Stimulated activated CD4-positive, alpha-beta T cell treated with anti-CD3 and anti-CD28 coated beads, Interleukin-15, amount 100 ng/mL, for 48 hours (primary cell): ENCODE measurements around the gene IGIP.

Source experiments
- DNase-seq, 2 donors: peaks; one replicate each; pipeline ENCODE4 v3.0.0-alpha.2; 2020; ENCODE audit warnings: low read depth in 2 of 2

The IGIP gene

DNA sequence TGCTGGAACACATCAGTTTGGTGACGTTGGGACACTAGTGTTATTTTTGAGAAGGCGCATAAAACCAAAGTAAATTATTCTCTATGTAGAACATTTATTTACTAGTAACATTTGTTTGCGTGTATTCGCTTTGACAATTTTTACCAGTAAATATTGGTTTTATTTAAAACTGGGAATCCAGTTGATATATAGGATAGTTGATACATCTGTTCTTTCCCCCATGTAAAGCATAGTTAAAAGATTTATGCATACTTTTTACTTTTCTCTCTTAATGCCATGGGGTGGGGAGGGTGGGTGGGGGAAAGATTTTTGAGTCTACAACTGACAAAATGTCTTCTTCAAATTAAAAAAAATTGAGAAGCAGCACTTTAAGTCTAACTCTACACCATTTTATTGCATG, at the start of gene IGIP:
Gene IGIP, plus strand, starts transcription at position 301 of the 400 bp plus-strand sequence. CDS start 2,540 bp downstream, outside the sequence.
- DNase-seq: no peak

DNA sequence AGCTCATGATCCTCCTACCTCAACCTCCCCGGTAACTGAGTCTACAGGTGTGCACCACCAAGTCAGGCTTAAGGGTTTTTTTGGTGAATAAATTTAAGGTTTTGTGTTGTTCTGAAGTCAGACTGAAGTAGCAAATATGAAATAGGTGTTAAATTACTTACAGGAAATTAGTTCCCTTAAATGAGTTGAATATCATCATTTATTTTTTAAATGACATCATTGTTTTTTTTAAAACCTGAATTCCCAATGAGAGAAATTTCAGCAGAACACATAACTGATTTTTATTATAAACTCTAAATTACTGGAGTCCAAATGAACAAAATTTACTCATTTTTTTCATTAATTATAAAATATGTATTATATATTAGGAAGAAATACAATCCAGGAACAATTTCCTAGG, 49.6 kb upstream of the IGIP start:
- no peak for DNase-seq

DNA sequence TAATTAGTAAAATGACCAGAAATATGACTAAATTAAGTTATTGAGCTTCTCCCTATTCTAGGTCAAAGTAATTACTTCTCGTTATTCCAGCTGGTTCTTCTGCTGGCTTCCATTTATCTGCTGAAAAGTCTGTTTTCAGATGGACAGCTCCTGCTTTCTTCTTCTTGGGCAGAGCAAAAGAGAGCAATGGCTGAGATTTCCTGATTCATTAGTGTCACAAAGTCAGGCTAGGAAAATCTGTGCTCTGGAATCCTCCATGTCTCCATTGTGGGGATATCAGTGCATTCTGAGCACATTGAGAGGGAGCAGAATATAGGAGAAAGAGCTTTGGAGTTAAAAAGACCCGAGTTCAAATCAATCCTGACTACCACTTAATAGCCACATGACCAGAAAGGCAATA, 48.9 kb upstream of the IGIP start:
- no peak for DNase-seq

DNA sequence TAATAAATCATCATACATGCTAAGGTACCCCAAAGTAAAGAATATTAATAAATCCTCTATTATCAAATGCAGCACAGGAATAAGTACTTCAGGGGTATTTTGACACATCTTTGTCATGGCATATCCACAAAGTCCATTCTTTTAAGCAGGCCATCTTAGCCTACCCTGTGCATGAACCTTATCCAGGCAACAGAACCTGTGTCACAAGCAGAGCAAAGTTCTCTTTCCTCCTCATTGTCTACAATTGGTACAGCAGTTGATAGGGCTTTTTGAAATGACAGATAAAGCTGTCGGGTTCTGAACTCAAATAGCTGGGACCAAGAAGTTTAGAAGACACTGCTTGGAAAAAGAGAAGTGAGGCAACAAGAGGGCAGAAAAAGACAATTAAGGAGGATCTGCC, 42.6 kb upstream of the IGIP start:
- DNase-seq: no peak

DNA sequence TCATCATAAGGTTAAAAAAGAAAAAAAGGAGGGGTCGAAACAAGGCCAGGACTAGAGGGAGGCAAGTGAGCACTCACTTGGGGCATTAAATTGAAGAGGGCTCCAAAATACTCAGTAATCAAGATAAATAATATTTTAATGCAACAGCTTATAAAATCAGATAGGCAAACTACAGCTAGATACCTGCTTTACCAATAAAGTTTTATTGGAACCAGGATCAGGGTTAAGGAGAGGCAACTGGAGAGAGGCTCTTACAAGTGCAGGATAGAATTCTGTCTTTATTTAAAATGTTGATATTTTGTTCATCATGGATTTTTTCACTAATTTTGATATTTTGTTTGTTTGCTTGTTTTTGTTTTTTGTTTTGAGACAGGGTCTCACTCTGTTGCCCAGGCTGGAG, 42.1 kb upstream of the IGIP start:
- no peak for DNase-seq

- no peak for DNase-seq
These were observed 41.2 kb upstream of the IGIP start for GRCh38 chr5:140084541-140084940.

- no peak for DNase-seq
These were observed 35.5 kb upstream of the IGIP start for GRCh38 chr5:140090251-140090650.

GRCh38 chr5:140093179-140093578, 32.6 kb upstream of the IGIP start:
- no peak for DNase-seq

DNA sequence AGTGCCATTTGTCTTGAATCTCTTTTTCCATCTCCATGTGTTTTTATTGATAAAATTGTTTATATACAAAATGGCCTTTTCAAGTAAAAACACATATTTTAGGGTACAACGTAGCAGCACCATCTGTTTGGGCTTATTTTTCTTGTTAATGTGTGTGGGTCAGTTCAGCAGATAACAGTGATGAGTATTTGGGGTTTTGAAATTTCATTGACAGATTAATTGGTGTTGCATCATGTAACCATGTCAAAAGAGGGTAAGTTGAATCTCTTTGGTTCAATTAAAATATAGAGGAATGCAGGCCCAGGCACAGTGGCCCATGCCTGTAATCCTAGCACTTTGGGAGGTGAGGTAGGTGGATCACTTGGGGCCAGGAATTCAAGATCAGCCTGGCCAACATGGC, 31.9 kb upstream of the IGIP start:
- no peak for DNase-seq

GRCh38 chr5:140094889-140095288, 30.8 kb upstream of the IGIP start:
- DNase-seq: no peak

DNA sequence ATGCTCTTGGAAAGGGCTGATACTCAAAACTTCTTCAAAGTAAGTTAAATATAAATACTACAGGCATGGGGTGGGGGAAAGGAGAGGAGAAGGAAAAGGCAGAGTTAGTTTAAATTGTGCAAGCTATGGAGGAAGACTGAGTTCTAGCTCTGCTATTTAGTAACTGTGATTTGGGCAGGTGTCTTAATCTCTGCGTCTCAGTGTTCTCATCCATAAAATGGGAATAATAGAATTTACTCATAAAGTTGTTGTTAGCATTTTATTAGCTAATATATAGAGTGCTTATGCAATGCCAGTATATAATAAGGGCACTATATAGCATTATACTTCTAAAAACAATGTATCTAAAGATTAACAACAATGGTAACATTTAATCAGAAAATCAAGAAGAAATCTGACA, 24.6 kb upstream of the IGIP start:
- DNase-seq: no peak

DNA sequence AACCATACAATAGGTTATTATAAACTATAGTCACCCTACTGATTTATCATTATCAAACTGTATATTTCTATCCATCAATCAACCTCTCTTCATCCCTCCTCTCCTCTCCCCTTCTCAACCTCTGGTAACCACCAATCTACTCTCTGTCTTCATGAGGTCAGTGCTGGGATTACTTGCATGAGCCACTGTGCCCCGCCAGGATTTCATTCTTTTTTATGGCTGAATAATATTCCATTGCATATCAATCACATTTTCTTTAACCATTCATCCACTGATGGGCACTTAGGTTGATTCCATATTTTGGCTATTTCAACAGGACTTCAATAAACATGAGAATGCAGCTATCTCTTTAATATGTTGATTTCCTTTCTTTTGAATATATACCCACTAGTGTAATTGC, 22.6 kb upstream of the IGIP start:
- no peak for DNase-seq

- DNase-seq: no peak
These were observed 21.6 kb upstream of the IGIP start for GRCh38 chr5:140104100-140104499.

- no peak for DNase-seq
These were observed 19.6 kb upstream of the IGIP start for GRCh38 chr5:140106101-140106500.

DNA sequence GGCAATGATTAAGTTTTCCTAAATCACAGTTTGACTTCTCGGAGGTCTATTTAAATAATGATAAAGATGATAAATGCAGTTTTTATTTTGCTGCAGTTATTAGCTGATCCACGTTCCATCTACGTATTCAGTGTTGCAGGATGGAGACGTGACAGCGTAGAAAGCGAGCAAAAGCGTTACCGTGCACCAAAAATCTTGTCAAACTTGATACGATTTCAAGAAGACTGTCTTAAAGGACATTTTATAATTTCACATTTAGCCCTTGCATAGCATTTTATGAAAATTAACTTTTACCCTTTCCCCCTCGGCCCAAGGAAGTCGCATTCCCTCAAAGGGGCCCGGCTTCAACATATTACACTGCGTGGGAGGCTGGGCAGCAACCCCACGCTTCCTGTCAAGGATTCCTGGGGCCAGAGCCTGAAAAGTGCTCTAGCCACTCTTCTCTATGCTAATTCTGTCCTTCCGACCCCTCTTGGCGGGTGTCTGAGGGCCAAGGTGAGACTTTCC, 18.9 kb upstream of the IGIP start:
- DNase-seq: no peak

DNA sequence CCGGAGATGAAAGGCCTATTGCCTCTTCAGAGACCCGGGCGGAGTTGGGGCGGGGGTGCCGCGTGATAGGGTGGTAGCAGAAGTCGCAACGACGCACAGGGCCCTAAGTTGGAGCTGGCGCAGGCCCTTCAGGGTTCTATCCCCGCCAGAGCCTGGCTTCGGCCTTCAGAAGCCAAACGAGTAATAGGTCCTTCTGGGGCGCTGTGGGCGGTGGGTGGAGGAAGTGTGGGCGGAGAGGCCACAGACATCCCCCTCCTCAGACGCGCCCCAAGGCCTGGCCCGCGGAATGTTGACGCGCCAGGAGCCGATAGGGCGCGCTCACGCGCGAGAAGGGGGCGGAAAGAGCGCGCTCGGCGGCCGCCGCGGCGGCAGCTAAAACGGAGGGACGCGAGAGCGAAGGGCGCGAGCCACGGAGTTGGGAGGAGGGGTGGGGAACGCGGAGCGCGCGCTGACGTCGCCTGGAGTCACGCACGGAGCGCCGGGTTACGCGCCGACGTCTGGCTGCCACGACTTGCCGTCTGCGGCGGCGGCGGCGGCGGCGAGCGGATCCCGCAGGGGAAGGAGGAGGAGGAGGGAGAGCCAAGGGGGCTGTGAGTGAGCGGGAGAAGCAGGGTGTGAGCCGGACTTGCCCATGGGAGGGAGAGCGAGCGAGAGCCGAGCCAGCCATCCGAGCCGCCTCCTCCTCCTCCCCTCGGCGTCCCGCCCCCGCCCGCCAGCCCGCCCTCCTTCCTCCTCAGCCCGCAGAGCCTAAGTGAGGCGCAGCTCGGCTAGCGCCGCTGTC, 18.2 kb upstream of the IGIP start:
- DNase-seq: peak; percentile 86 to 90

DNA sequence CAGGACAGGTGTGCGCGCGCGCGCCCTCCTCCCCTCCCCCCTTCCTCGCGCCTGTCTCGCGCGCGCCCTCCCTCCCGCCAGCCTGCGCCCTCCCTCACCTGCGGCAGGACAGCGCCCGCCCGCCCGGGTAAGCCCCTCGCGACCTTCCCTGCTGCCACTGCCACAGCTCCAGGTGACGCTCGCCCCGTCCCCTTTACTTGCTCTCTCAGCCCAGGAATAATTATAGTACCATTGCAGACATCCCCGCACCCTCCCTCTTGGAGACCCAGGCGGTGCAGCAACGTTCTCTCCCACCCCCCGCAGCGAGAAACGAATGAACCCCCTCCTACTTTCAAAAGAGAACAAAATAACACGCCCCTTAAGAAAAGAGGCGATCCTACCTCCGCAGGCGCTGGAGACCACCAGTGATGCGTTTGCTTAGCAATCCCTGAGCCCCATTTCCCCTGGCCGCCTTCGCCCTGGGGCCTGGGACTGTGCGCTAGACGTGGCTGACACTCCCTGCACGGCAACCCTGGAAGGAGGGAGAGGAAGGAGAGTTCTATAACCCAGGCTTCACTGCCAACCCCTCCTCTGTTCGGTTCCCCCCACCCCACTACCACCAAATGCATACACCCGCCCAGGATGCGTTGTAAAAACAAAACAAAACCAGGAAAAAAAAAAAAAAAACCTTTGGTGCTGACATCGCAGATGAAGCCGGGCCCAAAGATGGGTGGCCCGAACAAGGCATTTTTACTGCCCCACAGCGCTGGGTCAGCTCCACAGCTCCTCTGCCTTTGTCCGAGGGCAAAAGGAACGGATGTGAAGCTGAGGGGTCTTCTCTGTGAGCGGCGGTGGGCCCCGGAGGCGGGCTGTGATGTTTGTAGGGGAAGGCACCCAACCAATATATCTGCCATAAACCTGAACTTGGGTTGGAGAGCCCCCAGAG, 17.4 kb upstream of the IGIP start:
- no peak for DNase-seq

GRCh38 chr5:140109018-140109758, 16.5 kb upstream of the IGIP start:
- no peak for DNase-seq

DNA sequence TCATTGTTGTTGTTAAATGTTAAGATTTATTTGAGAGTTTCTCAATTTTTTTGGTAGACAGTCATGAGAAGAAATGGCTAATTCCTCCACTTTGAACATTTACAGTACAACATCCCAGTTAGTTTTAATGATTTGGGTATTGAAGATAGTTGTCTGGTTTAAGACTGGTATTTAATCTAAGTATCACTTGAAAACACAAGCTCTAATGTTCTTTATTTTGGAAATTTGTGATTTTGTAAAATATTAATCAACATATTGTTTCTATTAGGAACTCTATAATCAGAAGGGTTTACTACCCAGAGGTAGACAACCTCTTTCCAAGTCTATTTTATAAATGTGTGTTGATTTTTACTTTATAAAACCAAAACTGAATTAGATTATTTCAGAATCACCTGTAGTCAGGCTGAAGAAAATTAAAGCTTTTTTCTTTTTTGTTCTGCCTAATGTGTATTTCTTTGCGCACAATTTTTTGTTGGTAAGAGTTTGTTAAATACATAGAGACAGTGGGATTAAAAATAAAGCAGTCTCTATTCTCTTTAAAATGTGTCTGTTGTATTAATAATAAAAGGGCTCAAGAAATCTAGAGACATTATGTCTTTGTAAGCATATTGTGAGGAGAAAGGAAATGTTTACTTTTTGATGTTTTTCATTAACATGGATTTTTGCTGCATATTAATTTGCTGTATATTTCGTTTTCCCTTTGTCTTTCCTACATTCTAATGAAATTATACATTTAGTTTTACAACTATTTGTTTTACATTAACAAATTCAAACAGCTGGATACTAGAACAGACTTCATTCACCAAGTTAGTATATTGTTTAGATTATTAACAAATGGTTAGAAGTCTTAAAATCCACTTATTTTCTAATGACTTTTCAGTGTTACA, 15.7 kb upstream of the IGIP start:
- DNase-seq: no peak

DNA sequence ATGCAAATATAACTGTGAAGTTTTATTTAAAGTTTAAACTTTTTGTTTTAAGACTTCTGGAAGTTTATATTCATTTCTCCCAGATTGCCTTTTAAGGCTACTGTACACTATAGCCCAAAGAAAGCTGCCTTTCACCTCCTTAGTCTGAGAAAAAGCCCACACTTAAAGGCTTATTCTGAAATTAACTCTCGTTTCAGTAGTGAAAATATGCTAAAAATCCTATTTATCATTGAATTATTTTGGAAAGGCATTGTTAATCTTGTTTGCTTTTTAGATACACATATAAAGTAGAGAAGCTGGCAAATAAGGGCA, 15.1 kb upstream of the IGIP start:
- DNase-seq: no peak
